KBM-7 (cell line): ENCODE data around the gene AGBL1.

Source experiments
- DNase-seq: peaks from one replicate; pipeline ENCODE4 v3.0.0-alpha.2; 2015
- in situ Hi-C: fragments of 300-500 bp; cut with MboI; formaldehyde crosslinking; loops from 2 replicates; pipeline ENCODE4 v1.14.3; 2020; ENCODE audit warnings: low sequenced_read_pairs, low pct_unique_long_range_greater_than_20kb, mixed read lengths

AGBL1 gene

DNA sequence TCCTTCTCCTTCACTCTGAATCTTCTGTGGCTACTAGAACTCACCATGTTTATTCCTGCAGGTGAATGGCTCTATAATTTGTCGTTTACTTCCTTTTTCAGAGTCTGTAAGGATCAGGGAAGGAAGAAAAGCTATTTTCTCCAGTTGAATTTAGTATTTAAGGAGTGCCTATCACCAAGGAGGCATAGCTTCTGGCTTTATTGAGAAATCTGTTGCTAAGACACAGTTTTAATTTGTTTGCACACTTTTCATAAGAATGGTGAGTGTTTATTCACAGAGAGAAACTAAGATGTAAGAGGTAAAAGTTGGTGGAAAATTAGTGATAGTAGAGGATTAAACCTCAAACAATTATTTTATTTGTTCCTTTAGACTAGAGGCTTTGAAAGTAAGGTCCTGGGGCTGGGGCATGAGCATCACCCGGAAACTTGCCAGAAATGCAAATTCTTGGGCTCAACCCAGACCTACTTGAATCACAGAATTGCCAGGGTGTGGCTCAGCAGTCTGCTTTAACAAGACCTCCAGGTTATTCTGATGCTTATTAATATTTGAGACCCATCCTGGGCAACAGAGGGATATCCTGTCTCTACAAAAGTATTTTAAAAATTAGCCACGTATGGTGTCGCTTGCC lies 461.3 kb downstream of the AGBL1 start:
- in situ Hi-C loops: no loop called here
- no peak for DNase-seq

DNA sequence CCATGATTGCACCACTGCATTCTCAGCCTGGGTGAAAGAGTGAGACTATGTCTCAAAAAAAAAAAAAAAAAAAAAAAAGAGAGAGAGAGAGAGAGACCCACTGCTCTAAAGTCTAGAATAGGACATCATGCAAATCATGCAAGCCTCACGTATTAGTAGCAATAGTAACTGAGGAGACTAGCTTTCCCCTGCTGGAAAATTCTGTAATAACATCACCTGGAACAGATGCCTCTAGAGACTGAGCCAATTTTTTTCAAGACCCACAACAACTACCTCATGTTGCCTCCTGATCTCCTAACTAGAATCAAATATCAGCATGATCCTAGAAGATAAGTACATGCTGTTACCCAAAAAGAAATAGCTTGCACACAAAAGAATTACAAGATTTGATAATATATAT lies 461.9 kb downstream of the AGBL1 start:
- no peak for DNase-seq
- in situ Hi-C loops: no loop called here

DNA sequence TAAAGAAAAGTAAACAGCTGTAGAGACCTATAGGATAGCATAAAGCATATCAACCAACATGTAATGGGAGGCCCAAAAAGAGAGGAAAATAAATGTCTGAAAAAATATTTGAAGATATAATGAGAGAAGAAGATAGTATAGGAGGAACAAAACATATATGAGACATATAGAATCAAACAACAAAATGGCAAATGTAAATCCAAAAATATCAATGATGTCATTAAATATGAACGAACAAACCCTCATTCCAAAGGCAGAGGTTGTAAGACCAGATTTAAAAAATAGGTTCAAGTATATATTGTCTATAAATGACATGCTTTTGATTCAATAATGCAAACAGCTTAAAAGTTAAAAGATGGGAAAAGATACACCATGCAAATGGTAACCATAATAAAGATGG lies 470.4 kb downstream of the AGBL1 start:
- in situ Hi-C loops: no loop called here
- no peak for DNase-seq

DNA sequence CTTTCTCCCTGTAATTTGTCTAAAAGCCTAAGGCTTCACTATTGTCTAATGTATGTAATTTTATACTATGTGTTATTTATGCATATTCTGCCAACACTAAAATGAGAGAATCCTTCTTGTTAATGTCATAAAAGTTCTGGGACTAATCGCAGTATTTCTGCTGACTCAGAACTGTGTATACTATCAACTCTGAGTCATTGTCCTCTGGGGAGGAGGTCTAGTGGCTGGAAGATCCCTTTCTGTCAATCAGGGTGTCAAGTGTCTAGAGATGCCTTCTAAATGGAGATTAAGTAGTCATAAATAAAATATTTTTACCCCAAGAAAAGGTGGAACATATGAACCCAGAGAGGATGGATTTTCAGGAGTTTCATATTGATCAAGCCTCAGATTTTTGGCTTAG lies 473.4 kb downstream of the AGBL1 start:
- in situ Hi-C loops: no loop called here
- DNase-seq: no peak

DNA sequence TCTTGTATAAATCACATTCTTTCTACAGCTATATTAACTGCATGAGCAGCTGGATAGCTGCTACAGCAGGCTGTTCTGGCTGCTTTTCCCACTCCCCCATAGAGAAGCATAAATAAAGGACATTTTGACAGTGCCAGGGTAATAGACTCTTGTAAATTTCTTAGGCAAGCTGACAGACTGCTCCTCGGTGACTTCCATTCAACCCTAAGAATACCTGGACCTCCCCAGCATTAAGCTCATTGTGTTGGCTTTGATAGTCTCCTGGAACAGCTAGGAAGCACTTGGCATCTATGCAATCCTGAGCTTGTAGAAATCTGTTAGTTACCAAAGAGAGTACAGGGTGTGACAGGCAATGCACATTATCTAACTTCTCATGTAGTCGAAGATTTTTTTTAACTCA lies 475.4 kb downstream of the AGBL1 start:
- in situ Hi-C loops: no loop called here
- DNase-seq: no peak

DNA sequence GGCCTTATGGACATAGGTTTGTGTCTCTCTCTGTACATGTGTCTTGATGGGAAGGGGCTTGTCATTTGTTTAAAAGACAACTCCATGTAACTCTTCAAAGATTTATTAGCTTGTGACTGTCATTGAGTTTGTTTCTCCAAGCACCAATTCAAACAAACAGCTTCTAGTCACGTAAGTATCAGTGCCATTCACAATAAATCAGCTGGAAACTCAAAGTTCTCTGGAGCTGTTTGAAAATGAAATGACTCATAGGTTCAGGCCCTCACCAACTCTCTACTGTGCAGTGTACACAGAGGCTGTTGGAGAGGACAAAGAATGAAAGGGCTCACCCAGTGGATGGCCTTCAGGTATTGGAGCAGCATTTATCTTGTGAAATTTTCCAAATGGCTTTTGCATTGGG lies 476.3 kb downstream of the AGBL1 start:
- in situ Hi-C loops: no loop called here
- no peak for DNase-seq

DNA sequence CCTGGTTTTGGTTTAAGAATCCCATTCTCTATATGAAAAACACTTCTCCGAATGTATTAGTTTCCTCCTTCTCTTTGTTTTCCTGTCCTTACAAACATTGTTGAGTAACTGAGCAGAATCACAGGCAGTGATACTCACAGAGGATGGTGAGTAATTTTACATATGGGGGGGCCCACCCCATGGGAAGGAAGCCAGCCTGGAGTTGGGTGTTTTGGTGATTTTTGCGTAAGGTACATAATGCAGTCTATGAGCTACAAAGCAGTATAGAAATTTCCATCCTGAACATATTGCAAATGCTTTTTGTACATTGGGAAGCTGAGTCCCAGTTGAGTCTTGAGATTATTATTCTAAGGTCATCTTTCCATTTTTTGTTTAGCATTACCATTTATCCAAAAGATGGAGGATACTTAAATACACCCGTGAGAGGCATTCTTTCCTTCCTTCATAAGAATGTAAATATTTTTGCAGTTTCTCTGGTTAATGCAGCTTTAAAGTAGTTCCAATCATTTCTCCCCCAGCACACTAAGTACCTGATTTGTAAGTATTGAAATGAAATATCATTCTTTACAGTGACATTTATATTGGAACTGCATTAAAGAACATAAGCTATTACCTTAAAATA lies 476.8 kb downstream of the AGBL1 start:
- in situ Hi-C loops: no loop called here
- no peak for DNase-seq

DNA sequence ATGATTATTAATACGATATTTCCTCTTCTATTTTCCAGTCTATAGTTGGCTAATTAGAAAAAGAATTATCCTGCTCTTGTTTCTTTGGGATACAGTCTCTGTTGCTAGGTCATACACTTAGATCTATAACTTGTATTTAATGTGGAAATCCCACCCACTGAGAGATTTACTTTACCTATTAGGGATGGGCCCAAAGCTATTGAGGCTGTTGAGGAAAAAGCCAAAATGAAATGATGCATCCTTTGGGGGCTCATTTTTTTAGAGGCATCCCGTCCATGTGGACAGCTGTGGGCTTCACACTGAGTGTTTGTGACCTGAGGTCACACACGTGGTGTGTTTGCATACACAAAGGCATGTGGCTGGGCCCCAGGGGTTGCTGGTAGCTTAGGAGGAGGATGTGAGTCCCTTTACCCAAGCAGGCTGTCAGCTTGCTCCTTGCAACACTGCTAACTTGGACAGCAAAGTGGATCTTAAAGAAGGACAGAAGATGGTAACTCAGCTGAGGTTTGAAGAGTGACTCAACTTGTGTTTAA lies 477.4 kb downstream of the AGBL1 start:
- in situ Hi-C loops: no loop called here
- DNase-seq: no peak

DNA sequence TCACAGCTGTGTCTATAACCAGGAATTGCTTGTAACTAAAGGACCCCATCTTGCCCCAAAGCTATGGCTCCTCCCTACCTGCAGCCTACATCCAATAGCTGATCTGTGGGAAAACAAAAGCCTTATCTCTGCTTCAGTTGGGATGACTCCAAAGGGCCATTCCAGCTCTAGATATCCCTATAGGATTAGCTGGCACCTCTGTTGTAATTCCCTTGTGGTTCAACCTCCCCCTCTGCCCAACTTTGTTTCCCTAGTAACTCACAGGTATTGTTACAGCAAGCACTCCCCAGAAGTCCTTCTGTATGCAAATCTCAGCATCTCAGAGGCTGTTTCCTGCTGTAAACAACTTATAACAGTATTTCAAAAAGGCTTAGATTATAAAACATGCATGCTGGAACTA lies 478.6 kb downstream of the AGBL1 start:
- in situ Hi-C loops: no loop called here
- DNase-seq: no peak

DNA sequence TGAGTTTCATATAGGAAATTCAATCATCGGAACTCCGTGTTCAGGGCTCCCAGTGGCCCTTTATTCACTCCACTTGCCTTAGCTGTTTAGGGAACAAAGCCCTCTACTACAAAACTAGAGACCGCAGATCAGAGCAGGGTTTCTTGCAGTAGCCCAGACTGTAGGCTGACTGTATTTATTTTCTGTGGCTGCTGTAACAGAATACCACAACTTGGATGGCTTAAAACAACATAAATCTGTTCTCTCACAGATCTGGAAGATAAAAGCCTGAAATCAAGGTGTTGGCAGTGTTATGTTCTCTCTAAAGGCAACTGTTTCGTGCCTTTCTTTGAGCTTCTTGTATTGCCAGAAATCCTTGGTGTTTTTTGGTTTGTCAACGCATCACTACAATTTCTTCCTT lies 479.0 kb downstream of the AGBL1 start:
- in situ Hi-C loops: no loop called here

DNA sequence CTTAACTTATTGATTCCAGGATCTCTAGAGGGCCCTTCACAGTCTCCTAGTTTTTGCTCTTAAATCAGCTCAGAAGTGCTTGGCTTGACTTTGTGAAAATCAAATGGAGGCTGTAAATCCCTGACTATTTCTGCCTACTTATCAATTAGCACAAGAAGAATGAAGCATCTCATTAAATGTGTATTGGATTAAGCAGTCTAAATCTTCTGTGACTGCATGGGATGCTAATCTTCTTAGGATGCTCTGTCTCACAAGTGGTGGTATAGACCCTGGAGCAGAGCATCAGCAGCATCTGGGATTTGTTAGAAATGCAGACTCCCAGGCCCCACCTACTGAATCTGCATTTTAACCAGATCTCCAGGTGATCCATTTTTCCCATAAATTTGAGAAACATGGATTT lies 488.7 kb downstream of the AGBL1 start:
- in situ Hi-C loops: no loop called here
- DNase-seq: no peak

More for the DNA sequence above, 479.0 kb downstream of the AGBL1 start:
- no peak for DNase-seq

DNA sequence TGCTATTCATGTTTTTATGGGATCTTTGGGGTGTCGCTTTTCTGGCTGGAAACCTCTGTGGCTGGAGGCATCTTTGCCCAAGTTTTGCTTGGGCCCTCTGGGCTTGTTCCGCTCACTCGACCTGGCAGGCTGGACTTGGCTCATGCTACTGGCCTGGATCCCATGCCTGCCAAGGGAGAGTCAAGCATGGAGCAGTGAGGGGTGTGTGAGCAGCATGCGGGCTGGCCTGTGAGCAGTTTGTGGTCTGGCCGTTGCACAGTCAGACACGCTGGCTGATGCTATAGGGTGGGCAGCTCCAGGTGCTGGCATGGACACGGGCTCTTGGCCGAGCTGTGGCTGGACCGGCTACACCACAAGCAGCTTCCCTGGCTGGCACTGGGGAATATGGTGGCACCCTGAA lies 491.1 kb downstream of the AGBL1 start:
- in situ Hi-C loops: no loop called here
- no peak for DNase-seq

DNA sequence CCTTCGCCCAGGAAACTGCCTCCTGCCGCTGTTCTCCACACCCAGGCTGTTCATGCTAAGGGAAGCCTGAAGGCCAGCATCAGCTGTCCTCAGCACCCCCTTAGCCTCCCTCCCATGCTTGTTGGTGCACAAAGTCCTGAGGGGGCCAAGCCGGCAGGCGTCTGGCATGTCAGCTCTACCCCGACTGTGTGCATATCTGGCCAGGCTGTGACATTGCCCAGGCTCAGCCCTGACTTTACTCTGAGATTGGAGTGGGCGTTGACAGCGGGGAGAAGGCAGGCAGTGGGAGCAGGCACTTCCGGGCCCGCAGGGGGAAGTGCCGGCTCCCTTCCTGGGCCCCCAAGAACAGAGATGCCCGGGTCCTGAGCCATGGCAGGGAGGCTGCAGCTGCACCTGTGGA lies 492.2 kb downstream of the AGBL1 start:
- in situ Hi-C loops: no loop called here
- DNase-seq: no peak

DNA sequence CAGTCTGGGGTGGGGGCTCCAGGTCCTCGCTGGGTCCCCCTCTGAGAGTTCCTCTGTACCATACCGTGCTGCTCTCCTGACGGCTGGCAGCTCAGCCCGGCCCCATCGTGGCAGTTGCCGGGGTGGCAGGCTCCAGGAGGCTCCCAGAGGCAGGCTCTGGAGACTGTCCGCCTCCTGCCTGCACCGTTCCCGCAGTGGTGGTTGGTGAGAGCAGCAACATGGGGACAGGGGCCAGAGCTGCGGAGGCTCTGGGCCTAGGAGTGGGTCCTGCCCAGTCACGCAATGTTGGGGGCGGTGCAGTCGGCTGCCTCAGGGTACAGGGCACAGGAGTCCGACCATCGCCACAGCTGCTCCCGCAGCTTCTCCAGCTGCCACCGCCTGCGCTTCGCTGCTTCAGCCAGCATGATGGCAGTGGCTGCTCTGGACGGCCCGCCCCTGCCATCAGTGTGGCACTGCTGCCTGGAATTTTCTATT lies 492.7 kb downstream of the AGBL1 start:
- DNase-seq: no peak
- in situ Hi-C loops: no loop called here

DNA sequence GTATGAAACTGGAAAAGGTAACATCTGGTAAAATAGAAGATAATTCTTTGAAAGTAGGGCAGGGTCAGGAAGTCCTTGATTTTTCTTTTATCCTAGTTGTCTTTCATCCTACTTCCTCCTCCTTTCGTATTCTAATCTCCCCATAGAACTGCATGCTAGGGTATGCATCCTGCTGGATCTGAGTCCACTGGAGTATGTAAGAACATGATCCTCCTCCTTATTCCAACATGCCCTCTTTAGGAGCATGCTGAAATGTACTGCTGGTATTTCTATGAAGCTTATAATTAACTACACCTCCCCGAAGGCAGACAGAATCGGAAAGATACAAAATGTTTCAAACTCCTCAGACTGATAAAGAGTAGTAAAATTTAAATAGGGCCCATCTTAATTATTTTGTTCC lies 493.8 kb downstream of the AGBL1 start:
- in situ Hi-C loops: no loop called here
- no peak for DNase-seq

DNA sequence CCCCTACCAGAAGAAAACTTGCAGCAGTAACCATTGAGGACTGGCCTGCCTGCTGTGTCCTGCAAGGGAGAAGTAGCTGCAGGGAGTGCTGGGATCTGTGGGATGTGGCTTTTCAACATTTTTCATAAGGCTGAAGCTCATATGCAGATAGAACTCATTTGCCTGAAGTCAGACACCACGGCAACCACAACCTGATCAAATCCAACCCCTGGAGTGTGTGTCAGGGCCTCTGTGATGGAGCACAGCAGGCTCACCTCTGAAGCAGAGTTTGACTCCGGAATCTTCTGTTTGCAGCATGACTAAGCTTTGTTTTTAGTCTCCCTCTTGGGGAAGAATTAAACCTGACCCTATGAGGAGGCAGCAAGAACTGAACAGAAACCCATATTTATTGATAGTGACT lies 508.7 kb downstream of the AGBL1 start:
- DNase-seq: no peak
- in situ Hi-C loops: no loop called here

DNA sequence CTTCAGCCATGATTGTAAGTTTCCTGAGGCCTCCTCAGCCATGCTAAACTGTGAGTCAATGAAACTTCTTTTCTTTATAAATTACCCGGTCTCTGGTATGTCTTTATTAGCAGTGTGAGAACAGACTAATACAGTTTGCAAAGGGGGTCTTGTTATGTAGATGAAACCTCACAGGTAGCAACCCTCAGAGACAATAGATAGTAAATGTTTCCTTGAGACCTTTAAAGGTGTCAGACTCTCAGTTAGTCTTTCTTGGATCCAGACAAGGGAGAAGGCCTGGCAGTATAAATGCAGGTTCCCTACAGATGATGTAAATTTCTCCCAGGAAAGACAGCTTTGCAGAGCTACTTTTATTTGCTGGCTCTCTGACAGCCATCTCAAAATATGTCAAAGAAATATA lies 510.8 kb downstream of the AGBL1 start:
- in situ Hi-C loops: no loop called here
- DNase-seq: no peak

DNA sequence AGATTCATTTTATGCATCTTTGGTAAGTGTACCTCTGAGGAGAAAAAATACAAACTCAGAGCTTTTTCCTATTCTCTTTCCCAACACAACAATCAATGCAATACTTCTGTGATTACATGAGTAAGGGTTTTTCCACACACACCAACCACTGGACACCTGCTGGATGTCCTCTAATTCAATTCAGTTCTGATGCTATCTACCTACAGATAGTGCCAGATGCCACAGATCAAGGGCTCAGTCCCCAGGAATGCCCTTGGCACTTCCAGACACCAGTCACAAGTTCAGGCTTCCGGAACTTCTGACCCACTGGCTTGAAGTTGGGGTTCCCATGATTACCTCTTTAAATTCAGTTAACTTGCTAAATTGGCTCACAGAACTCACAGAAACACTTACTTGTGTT lies 511.5 kb downstream of the AGBL1 start:
- no peak for DNase-seq
- in situ Hi-C loops: no loop called here

DNA sequence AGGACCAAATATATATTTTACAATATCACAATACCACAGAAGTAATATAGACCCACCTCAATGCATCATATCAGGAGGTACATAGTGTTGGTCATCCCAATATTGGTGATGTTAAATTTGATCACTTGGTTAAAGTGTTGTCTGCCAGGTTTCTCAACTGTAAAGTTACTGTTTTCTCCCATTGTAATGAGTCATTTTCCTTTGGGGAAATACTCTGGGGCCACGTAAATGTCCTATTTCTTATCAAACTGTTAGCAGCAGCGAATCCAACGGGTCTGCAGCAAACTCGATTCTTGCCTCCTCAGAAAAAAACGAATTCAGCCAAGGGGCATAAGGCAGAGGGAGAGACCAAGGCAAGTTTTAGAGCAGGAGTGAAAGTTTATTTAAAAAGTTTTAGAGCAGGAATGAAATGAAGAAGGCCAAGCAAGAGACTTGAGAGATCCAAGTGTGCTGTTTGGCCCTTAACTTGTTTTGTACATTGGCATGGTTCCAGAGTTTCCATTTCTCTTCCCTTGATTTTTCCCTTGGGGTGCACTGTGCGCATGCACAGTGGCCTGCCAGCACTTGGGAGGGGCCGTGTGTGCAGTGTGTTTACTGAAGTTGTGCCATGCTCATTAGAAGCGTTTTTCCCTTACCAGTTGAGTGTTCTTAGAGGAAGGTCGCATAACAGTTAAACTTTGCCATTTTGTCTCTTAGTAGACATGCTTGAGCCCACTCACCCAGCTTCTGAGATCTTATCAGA lies 512.5 kb downstream of the AGBL1 start:
- in situ Hi-C loops: no loop called here
- no peak for DNase-seq

DNA sequence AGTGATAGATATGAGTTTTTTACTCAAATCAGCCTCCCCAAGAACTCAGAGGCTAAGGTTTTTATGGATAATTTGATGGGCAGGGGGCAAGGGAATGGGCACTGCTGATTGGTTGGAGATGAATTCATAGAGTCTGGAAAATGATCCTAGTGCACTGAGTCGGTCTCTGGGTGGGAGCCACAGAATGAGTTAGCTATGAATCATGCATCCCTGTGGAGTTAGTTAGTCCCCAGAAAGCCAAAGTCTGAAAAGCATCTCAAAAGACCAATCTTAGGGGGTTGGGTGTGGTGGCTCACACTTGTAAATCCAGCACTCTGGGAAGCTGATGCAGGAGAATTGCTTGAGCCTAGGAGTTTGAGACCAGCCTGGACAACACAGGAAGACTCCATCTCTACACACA lies 516.1 kb downstream of the AGBL1 start:
- in situ Hi-C loops: no loop called here
- DNase-seq: no peak
